ENCODE data around the gene ENAH. TPM values are rescaled to one million over a fixed set of nuclear protein-coding genes. Genes with fewer than 3 reads are reported as not detected.

Gene ENAH
- total RNA-seq, 1 donor from 2014 or later: 434 TPM

DNA sequence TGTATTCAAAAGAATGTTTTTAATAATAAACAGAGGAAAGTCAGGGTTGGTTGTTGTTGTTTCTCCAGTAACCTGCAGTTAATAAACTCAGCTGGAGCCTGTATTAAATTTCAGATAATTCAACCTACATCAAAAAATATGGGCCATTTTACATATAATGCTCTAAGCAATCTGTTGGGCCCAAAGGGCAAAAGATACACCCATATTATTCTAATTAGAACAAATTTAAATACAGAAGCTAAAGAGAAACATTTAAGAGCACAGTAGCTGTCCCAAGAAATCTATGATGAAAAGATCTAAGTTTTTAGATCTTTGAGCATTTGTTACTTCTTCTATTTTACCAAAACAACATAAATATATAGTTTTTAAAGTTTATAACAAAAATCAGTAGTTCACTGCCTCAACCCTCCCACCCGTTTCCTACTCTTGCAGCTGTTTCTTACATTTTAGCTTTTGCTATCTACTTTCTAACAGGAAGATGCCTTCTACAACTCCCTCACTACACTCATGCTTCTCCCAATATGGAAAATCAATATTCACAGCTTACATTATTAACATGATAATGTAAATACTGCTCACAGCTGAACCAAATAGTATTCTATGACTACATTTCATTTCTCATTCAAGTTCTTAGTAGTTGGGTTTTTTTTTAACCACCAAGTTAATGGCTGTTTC, 130.2 kb downstream of the ENAH start:
- no peak for DNase-seq (ENCODE audit: low spot score)
- Mint-ChIP-seq H3K4me3 (ENCODE audit: unreplicated experiment) (no peak overlapping the region), H3K9me3 (ENCODE audit: low read depth) (no peaks in the 10 kb centered on the region), H3K4me1 (ENCODE audit: low read depth) (peaks cover 59% of the 10 kb centered on the region), H3K36me3 (ENCODE audit: low read depth) (peaks cover 21% of the 10 kb centered on the region), H3K27me3 (ENCODE audit: low read depth) (no peaks in the 10 kb centered on the region), H3K27ac (ENCODE audit: unreplicated experiment) (peak overlapping the region; percentile 75)
- TF ChIP-seq, protein P1, sequence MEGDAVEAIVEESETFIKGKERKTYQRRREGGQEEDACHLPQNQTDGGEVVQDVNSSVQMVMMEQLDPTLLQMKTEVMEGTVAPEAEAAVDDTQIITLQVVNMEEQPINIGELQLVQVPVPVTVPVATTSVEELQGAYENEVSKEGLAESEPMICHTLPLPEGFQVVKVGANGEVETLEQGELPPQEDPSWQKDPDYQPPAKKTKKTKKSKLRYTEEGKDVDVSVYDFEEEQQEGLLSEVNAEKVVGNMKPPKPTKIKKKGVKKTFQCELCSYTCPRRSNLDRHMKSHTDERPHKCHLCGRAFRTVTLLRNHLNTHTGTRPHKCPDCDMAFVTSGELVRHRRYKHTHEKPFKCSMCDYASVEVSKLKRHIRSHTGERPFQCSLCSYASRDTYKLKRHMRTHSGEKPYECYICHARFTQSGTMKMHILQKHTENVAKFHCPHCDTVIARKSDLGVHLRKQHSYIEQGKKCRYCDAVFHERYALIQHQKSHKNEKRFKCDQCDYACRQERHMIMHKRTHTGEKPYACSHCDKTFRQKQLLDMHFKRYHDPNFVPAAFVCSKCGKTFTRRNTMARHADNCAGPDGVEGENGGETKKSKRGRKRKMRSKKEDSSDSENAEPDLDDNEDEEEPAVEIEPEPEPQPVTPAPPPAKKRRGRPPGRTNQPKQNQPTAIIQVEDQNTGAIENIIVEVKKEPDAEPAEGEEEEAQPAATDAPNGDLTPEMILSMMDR (IDR thresholded peaks at IDR 0.05): no peak

- Mint-ChIP-seq H3K36me3 (ENCODE audit: low read depth) (peaks cover 31% of the 10 kb centered on the region), H3K4me3 (ENCODE audit: unreplicated experiment) (no peak overlapping the region), H3K4me1 (ENCODE audit: low read depth) (peaks cover 63% of the 10 kb centered on the region), H3K27me3 (ENCODE audit: low read depth) (no peaks in the 10 kb centered on the region), H3K27ac (ENCODE audit: unreplicated experiment) (peak overlapping the region; percentile 51), H3K9me3 (ENCODE audit: low read depth) (no peaks in the 10 kb centered on the region)
- TF ChIP-seq, protein P1 (IDR thresholded peaks at IDR 0.05): no peak
- DNase-seq (ENCODE audit: low spot score): no peak
Observed at GRCh38 chr1:225520587-225521227, 132.2 kb downstream of the ENAH start.

GRCh38 chr1:225519166-225519863, 133.6 kb downstream of the ENAH start:
- peaks cover 61% of the 10 kb centered on the region for H3K4me1 Mint-ChIP-seq (ENCODE audit: low read depth)
- peak; percentile 92 for DNase-seq (ENCODE audit: low spot score)
- TF ChIP-seq, protein P1 (IDR thresholded peaks at IDR 0.05): no peak
- H3K27me3 Mint-ChIP-seq (ENCODE audit: low read depth): no peaks in the 10 kb centered on the region
- peak overlapping the region; percentile 93 for H3K27ac Mint-ChIP-seq (ENCODE audit: unreplicated experiment)
- H3K4me3 Mint-ChIP-seq (ENCODE audit: unreplicated experiment): peak overlapping the region; percentile 58
- peaks cover 24% of the 10 kb centered on the region for H3K36me3 Mint-ChIP-seq (ENCODE audit: low read depth)
- H3K9me3 Mint-ChIP-seq (ENCODE audit: low read depth): no peaks in the 10 kb centered on the region

DNA sequence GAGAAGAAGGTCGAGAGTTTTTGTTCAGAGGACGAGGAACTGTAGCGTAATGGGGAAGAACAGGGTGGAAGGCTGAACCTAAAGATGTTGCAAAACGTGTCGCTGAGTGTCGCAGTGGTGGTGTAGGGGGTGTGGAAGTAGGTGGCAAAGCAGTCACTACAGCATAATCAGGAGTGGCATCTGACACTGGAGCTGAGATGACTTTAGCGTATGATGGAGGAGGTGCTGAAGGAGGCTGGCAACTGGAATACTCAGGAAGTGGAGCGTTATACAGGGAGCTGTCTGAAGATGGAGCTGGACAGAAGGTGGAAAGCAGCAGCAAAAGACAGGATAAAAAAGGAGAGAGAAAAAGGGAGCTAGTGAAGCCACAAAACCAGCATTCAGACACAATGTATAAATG, 135.2 kb downstream of the ENAH start:
- Mint-ChIP-seq H3K27ac (ENCODE audit: unreplicated experiment) (peak overlapping the region; percentile 83), H3K9me3 (ENCODE audit: low read depth) (no peaks in the 10 kb centered on the region), H3K27me3 (ENCODE audit: low read depth) (no peaks in the 10 kb centered on the region), H3K36me3 (ENCODE audit: low read depth) (peaks cover 31% of the 10 kb centered on the region), H3K4me3 (ENCODE audit: unreplicated experiment) (no peak overlapping the region), H3K4me1 (ENCODE audit: low read depth) (peaks cover 57% of the 10 kb centered on the region)
- TF ChIP-seq, protein P1 (IDR thresholded peaks at IDR 0.05): peak; percentile 55
- no peak for DNase-seq (ENCODE audit: low spot score)

DNA sequence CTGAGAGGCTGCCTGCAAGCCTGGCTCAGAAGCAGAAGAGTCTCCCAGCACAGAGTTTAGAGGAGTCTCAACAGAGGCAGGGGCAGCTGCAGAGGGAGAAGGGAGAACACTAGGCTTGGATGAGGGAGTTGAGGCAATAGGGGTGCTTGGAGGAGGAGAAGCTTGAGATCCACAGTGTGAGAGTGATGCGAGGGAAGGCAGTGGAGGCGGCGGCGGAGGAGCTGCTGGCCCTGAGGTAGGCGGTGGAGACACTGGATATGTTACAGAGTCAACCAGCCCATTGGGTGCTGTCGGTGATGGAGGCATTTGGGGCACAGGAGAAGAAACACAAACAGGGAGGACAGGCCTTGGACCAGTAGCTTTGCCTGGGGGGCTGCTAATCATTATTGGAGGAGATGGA, 135.7 kb downstream of the ENAH start:
- Mint-ChIP-seq H3K9me3 (ENCODE audit: low read depth) (no peaks in the 10 kb centered on the region), H3K36me3 (ENCODE audit: low read depth) (peaks cover 33% of the 10 kb centered on the region), H3K27ac (ENCODE audit: unreplicated experiment) (peak overlapping the region; percentile 83), H3K27me3 (ENCODE audit: low read depth) (no peaks in the 10 kb centered on the region), H3K4me3 (ENCODE audit: unreplicated experiment) (no peak overlapping the region), H3K4me1 (ENCODE audit: low read depth) (peaks cover 55% of the 10 kb centered on the region)
- no peak for DNase-seq (ENCODE audit: low spot score)
- TF ChIP-seq, protein P1 (IDR thresholded peaks at IDR 0.05): no peak

Data from chondrocyte (in vitro differentiated cells).